Measurements from ENCODE around the gene RBM17.

The RBM17 gene

GRCh38 chr10:6109444-6109775 lies 20.6 kb downstream of the RBM17 start:
- Histone ChIP-seq H3K27ac (ENCODE audit: insufficient read depth, low read length, poor library complexity, severe bottlenecking) (peak overlapping the region; percentile 68), H3K9me3 (ENCODE audit: control insufficient read depth, low read length) (no peaks in the 10 kb centered on the region), H3K36me3 (ENCODE audit: control insufficient read depth, insufficient read depth, low read length) (peaks cover 55% of the 10 kb centered on the region), H3K27me3 (replicated peaks; ENCODE audit: control insufficient read depth, insufficient read depth, low read length, poor library complexity, severe bottlenecking) (no peaks in the 10 kb centered on the region), H3K4me3 (ENCODE audit: insufficient read depth, low read depth, low read length, poor library complexity, severe bottlenecking) (no peak overlapping the region), H3K4me1 (ENCODE audit: control insufficient read depth, insufficient read depth, low read length, poor library complexity, severe bottlenecking) (peaks cover 12% of the 10 kb centered on the region)
- DNase-seq = peak in 1 of 3 donors; percentile 6

DNA sequence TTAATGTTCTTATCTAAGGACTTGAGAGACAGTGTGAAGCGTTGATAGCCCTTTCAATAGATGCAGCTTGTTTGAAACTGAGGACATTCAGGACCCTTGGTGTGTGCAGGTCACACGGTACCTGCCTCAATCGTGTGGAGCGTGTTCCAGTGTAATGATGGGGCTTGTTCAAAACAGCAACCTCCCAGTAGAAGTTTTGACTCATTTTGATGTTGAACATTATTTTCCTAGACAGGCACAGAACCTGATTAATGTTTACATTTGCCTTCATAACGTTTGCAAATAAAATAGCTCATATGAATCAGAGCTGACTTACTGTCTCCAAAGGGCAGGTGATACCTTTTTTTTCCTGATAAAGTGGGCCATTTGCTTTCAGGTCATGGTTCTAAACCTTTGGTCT lies 21.3 kb downstream of the RBM17 start:
- Histone ChIP-seq H3K4me3 (ENCODE audit: insufficient read depth, low read depth, low read length, poor library complexity, severe bottlenecking) (no peak overlapping the region), H3K9me3 (ENCODE audit: control insufficient read depth, low read length) (no peaks in the 10 kb centered on the region), H3K27ac (ENCODE audit: insufficient read depth, low read length, poor library complexity, severe bottlenecking) (peak overlapping the region; percentile 68), H3K36me3 (ENCODE audit: control insufficient read depth, insufficient read depth, low read length) (peaks cover 62% of the 10 kb centered on the region), H3K4me1 (ENCODE audit: control insufficient read depth, insufficient read depth, low read length, poor library complexity, severe bottlenecking) (peaks cover 12% of the 10 kb centered on the region), H3K27me3 (replicated peaks; ENCODE audit: control insufficient read depth, insufficient read depth, low read length, poor library complexity, severe bottlenecking) (no peaks in the 10 kb centered on the region)
- no peak for DNase-seq

DNA sequence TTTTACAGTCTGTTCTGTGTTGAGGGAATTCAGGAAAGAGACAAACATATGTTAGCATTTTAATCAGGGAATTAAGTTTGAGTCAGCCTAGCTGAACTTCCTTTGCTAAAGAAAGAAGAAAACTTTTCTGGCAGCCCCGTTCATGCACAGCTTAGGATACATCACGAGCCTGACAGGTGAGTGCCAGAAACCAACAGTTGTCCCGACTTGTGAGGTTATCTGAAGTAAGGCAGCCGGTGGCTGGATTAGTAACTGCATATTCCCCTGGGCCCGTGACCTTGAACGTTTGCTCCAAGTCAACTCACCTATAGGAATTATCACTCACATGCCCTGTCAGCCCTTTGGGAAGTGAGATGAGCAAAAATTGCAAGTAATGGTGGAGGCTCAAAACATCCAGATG lies 24.1 kb downstream of the RBM17 start:
- Histone ChIP-seq H3K4me1 (ENCODE audit: control insufficient read depth, insufficient read depth, low read length, poor library complexity, severe bottlenecking) (peaks cover 12% of the 10 kb centered on the region), H3K4me3 (ENCODE audit: insufficient read depth, low read depth, low read length, poor library complexity, severe bottlenecking) (no peak overlapping the region), H3K27ac (ENCODE audit: insufficient read depth, low read length, poor library complexity, severe bottlenecking) (no peak overlapping the region), H3K27me3 (replicated peaks; ENCODE audit: control insufficient read depth, insufficient read depth, low read length, poor library complexity, severe bottlenecking) (no peaks in the 10 kb centered on the region), H3K9me3 (ENCODE audit: control insufficient read depth, low read length) (no peaks in the 10 kb centered on the region), H3K36me3 (ENCODE audit: control insufficient read depth, insufficient read depth, low read length) (peaks cover 54% of the 10 kb centered on the region)
- DNase-seq = no peak

GRCh38 chr10:6114299-6114698 lies 25.5 kb downstream of the RBM17 start:
- Histone ChIP-seq H3K27me3 (replicated peaks; ENCODE audit: control insufficient read depth, insufficient read depth, low read length, poor library complexity, severe bottlenecking) (no peaks in the 10 kb centered on the region), H3K4me3 (ENCODE audit: insufficient read depth, low read depth, low read length, poor library complexity, severe bottlenecking) (no peak overlapping the region), H3K27ac (ENCODE audit: insufficient read depth, low read length, poor library complexity, severe bottlenecking) (peak overlapping the region; percentile 1), H3K4me1 (ENCODE audit: control insufficient read depth, insufficient read depth, low read length, poor library complexity, severe bottlenecking) (peaks cover 7% of the 10 kb centered on the region), H3K36me3 (ENCODE audit: control insufficient read depth, insufficient read depth, low read length) (peaks cover 49% of the 10 kb centered on the region), H3K9me3 (ENCODE audit: control insufficient read depth, low read length) (no peaks in the 10 kb centered on the region)
- DNase-seq = no peak

DNA sequence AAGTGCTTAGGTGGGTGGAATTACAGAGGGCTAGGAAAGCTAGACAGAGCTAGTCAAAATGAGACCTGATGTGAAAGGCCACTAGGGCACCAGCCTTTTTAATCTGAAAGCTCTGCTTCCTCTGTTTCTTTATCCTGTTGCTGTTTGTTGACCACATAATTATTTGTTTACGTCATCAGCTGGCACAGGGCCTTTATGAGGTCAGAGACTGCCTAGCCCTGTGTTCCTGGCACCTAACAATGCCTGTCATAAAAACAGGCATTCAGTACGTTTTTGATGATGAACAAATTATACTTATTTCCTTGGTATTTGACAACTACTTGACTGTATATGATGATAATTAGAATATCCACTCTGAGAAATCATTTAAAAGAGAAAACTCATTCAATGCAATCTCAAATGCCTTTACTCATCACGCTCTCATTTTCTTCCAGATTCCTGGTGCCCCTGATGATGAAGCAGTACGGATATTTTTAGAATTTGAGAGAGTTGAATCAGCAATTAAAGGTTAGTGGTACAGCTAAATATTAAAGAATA lies 26.0 kb downstream of the RBM17 start:
- H3K27me3 ChIP-seq (replicated peaks; ENCODE audit: control insufficient read depth, insufficient read depth, low read length, poor library complexity, severe bottlenecking) = no peaks in the 10 kb centered on the region
- DNase-seq = no peak
- H3K4me3 ChIP-seq (ENCODE audit: insufficient read depth, low read depth, low read length, poor library complexity, severe bottlenecking) = no peak overlapping the region
- H3K36me3 ChIP-seq (ENCODE audit: control insufficient read depth, insufficient read depth, low read length) = peaks cover 49% of the 10 kb centered on the region
- no peak overlapping the region for H3K27ac ChIP-seq (ENCODE audit: insufficient read depth, low read length, poor library complexity, severe bottlenecking)
- H3K4me1 ChIP-seq (ENCODE audit: control insufficient read depth, insufficient read depth, low read length, poor library complexity, severe bottlenecking) = peaks cover 5% of the 10 kb centered on the region
- no peaks in the 10 kb centered on the region for H3K9me3 ChIP-seq (ENCODE audit: control insufficient read depth, low read length)

- Histone ChIP-seq H3K4me1 (ENCODE audit: control insufficient read depth, insufficient read depth, low read length, poor library complexity, severe bottlenecking) (no peaks in the 10 kb centered on the region), H3K9me3 (ENCODE audit: control insufficient read depth, low read length) (no peaks in the 10 kb centered on the region), H3K36me3 (ENCODE audit: control insufficient read depth, insufficient read depth, low read length) (peaks cover 43% of the 10 kb centered on the region), H3K27ac (ENCODE audit: insufficient read depth, low read length, poor library complexity, severe bottlenecking) (no peak overlapping the region), H3K4me3 (ENCODE audit: insufficient read depth, low read depth, low read length, poor library complexity, severe bottlenecking) (no peak overlapping the region), H3K27me3 (replicated peaks; ENCODE audit: control insufficient read depth, insufficient read depth, low read length, poor library complexity, severe bottlenecking) (no peaks in the 10 kb centered on the region)
- DNase-seq = no peak
Observed at GRCh38 chr10:6115411-6115810, 26.6 kb downstream of the RBM17 start.

- H3K27ac ChIP-seq (ENCODE audit: insufficient read depth, low read length, poor library complexity, severe bottlenecking) = no peak overlapping the region
- no peak for DNase-seq
- no peaks in the 10 kb centered on the region for H3K9me3 ChIP-seq (ENCODE audit: control insufficient read depth, low read length)
- peaks cover 39% of the 10 kb centered on the region for H3K36me3 ChIP-seq (ENCODE audit: control insufficient read depth, insufficient read depth, low read length)
- H3K27me3 ChIP-seq (replicated peaks; ENCODE audit: control insufficient read depth, insufficient read depth, low read length, poor library complexity, severe bottlenecking) = no peaks in the 10 kb centered on the region
- no peak overlapping the region for H3K4me3 ChIP-seq (ENCODE audit: insufficient read depth, low read depth, low read length, poor library complexity, severe bottlenecking)
- H3K4me1 ChIP-seq (ENCODE audit: control insufficient read depth, insufficient read depth, low read length, poor library complexity, severe bottlenecking) = no peaks in the 10 kb centered on the region
Observed at GRCh38 chr10:6115824-6116350, 27.1 kb downstream of the RBM17 start.

DNA sequence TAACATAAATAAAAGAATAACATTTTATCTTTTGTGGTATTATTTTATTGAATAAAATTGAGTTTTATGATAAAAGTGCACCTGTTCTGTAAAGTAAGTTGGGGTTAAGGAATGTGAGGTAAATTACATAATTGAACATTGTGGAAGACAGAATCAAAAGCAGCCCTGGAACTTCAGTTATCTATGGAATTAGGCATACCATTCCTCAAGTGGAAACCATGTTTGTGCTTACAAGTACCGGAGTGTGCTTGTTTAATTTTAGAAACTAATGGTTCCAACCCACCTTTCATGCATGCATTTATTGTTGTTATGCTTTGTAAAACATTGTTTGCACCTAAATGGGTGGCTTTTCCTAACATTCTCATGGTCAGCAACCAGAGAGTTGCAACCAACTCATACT lies 28.0 kb downstream of the RBM17 start:
- Histone ChIP-seq H3K36me3 (ENCODE audit: control insufficient read depth, insufficient read depth, low read length) (peaks cover 37% of the 10 kb centered on the region), H3K27me3 (replicated peaks; ENCODE audit: control insufficient read depth, insufficient read depth, low read length, poor library complexity, severe bottlenecking) (no peaks in the 10 kb centered on the region)

DNA sequence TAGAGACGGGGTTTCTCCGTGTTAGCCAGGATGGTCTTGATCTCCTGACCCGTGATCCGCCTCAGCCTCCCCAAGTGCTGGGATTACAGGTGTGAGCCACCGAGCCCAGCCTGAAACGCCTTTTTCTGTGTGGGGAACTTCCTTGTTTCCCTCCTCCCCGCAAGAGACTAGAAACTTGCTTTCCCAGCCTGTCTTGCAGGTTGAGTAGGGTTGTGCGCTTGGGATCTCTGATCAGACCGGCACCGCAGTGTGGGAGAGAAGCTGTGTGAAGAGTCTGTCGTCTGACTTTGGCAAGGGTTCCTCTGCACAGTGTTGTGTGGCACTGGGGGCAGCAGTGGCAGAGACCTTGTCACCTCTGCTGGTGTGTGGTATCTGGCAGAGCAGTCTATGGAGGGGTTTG lies 28.9 kb downstream of the RBM17 start:
- no peak for DNase-seq
- no peaks in the 10 kb centered on the region for H3K9me3 ChIP-seq (ENCODE audit: control insufficient read depth, low read length)
- H3K27ac ChIP-seq (ENCODE audit: insufficient read depth, low read length, poor library complexity, severe bottlenecking) = no peak overlapping the region
- H3K27me3 ChIP-seq (replicated peaks; ENCODE audit: control insufficient read depth, insufficient read depth, low read length, poor library complexity, severe bottlenecking) = no peaks in the 10 kb centered on the region
- peaks cover 29% of the 10 kb centered on the region for H3K36me3 ChIP-seq (ENCODE audit: control insufficient read depth, insufficient read depth, low read length)
- H3K4me1 ChIP-seq (ENCODE audit: control insufficient read depth, insufficient read depth, low read length, poor library complexity, severe bottlenecking) = no peaks in the 10 kb centered on the region
- no peak overlapping the region for H3K4me3 ChIP-seq (ENCODE audit: insufficient read depth, low read depth, low read length, poor library complexity, severe bottlenecking)

More for the DNA sequence above, 28.0 kb downstream of the RBM17 start:
- H3K27ac ChIP-seq (ENCODE audit: insufficient read depth, low read length, poor library complexity, severe bottlenecking) = no peak overlapping the region
- H3K9me3 ChIP-seq (ENCODE audit: control insufficient read depth, low read length) = no peaks in the 10 kb centered on the region
- DNase-seq = no peak
- H3K4me1 ChIP-seq (ENCODE audit: control insufficient read depth, insufficient read depth, low read length, poor library complexity, severe bottlenecking) = no peaks in the 10 kb centered on the region
- H3K4me3 ChIP-seq (ENCODE audit: insufficient read depth, low read depth, low read length, poor library complexity, severe bottlenecking) = no peak overlapping the region

DNA sequence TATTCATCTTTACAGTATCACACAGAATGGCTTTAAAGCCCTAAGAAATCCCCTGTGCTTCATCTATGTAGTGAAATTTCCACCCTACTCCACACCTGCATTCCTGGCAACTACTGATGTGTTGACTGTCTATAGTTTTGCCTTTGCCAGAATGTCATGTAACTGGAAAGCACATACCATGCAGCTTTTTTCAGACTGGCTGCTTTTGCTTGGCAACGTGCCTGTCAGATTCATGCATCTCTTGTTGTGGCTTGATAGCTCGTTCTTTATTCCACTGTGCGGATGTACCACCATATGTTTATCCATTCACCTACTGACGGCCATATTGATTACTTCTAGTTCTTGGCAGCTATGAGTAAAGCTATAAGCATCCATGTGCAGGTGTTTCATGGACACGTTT lies 30.6 kb downstream of the RBM17 start:
- Histone ChIP-seq H3K36me3 (ENCODE audit: control insufficient read depth, insufficient read depth, low read length) (peaks cover 12% of the 10 kb centered on the region), H3K27me3 (replicated peaks; ENCODE audit: control insufficient read depth, insufficient read depth, low read length, poor library complexity, severe bottlenecking) (no peaks in the 10 kb centered on the region), H3K27ac (ENCODE audit: insufficient read depth, low read length, poor library complexity, severe bottlenecking) (no peak overlapping the region), H3K9me3 (ENCODE audit: control insufficient read depth, low read length) (no peaks in the 10 kb centered on the region), H3K4me3 (ENCODE audit: insufficient read depth, low read depth, low read length, poor library complexity, severe bottlenecking) (no peak overlapping the region), H3K4me1 (ENCODE audit: control insufficient read depth, insufficient read depth, low read length, poor library complexity, severe bottlenecking) (no peaks in the 10 kb centered on the region)
- no peak for DNase-seq

Measured in effector memory CD4-positive, alpha-beta T cell (primary cell).